IPS DF 4.7 (cell line): ENCODE data around the gene KCTD15.

Experiments
- DNase-seq: peaks from one replicate; pipeline ENCODE4 v3.0.0-alpha.2; 2013; ENCODE audit warnings: low spot score; ENCODE audit errors: extremely low read depth

KCTD15 gene

DNA sequence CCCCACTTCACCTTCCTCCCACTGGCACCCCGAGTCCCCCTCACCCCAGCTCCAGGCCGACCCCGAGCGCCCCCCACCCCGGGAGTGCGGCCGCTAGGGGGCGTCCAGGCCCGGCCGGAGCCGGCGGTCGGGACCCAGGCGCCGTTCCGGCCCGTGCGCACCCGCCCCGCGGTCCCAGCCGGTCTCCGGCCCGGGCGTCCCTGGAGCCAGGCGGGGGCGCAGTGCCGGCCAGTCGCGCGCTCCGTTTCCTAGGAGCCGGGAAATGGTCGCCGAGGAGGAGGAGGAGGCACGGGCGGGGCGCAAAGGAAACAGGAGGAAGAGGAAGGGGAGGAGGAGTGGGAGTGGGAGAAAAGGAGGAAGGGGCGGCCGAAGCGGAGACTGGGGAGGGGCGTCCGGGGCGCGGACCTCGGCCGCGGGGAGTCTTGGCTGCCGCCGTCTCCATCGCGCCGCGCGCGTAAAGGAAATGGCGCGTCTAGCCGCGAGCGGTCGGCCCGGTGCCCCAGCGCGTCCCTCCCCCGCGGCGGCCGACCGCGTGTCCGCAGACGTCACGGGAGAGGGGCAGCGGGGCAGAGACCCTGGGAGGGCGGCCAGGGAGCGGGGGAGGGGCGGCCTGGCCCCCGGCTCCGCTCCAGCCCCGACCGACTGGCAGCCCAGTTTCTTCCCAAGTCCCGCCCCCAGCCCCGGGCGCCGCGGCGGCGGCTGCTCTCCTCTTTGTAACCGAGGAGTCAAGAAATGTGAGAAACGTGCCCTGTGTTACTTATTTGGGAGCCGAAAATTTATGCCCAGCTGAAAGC is 1.1 kb upstream of the KCTD15 start:
- no peak for DNase-seq

DNA sequence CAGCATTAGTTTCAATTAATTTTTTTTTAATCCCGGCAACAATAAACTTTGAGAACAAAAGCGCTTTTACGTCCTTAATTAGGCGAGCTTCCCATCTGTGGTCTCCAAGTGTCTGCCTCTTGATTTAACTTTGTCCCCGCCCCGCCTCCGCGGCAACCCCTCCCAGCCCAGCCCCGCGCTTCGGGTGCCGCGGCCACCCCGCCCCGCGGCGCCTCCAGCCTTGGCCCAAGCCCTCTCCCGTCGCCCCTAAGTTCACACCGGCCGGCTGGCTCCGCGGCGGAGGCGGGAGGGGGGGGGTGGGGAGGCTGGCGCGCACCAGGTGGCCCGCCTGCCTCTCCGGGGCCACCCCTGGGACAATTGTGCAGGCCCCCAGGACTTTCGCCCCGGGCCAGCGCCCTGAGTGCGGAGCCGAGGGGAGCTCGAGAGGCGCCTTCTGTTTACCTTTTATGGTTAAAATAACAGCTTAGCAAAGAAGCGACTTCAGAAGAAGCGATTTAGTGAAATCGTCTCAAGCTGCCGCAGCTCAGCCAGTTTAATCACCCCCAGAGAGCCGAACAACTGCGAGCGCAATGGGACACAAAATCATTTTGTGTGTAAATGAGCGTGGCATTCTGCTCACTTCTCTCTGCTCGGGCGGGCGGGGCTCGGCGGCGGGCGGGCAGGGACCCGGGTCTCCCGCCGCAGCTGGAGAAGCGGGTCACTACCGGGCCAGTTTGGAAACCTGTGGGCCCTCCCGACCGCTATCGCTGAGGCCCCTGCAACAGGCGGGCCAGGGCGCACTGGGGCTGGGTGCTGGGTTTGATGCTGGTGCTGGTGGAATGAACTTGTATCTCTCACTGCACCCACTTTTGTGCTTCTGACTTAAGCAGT is 1.4 kb downstream of the KCTD15 start:
- no peak for DNase-seq

DNA sequence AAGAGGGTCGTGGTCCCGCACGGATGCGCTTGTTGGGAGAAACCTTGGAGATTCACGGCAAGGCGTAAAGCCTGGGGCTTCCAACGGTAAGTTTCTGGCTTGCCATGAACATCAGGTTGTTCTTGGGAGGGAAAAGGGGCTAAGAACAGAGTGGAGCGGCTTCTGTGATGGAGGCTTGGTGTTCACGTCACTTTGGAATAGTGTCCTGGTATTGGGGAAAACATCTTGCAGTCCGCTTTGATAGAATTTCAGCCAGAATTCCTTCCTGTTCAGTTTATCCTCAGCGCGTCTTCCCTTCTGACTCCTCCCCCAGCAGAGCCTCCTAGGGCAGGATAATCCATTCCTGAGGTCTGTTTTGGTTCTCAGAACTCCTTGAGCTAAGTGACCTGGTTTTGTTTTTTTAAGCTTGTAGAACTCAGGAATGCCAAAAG is 2.0 kb downstream of the KCTD15 start:
- no peak for DNase-seq

DNA sequence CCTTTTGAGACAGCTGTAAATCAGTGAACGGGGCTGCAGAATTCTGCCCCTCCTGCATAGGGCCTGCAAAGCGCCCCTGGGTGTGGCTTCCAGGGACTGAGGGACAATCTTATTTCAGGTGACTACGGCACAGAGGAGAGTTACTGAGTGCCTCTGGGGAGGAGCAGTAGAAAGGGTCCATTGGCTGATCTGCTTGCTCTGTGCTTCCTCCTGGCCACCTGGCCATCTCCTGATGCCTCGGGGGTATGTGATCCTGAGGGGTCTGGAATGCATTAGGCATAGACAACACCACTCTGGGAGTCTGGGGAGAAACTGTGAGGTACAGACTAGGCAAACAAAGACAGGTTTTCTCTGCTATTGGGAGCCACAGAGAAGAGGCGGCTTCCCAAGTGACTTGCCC is 2.8 kb downstream of the KCTD15 start:
- DNase-seq = no peak

DNA sequence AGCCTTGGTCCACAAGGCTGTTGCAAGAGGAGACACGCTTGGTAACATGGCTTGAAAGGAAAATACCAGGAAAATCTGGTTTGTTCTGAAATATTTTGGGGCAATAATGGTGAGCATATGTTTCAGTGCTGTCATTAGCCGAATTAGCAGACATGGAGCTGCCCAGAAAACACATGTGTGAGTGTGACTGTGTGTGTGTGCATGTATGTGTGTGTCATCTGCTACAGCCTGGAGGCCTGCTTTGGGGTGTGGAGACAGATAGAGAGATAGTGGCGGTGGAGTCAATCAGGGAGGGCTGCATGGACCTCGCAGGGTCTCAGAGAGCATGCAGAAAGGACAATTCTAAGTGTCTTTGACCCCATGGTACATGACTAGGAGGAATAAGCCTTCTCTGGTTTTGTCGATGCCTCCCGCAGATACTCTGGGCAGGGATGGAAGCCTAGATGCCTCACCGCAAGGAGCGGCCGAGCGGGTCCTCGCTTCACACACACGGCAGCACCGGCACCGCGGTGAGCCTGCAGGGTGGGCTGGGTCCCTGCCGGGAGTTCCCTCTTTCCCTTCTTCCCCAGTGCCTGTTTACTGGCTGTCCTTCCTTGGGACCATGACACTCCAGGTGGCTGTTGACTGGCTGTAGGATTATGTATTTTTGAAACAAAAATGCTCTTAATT is 3.5 kb downstream of the KCTD15 start:
- DNase-seq = no peak

DNA sequence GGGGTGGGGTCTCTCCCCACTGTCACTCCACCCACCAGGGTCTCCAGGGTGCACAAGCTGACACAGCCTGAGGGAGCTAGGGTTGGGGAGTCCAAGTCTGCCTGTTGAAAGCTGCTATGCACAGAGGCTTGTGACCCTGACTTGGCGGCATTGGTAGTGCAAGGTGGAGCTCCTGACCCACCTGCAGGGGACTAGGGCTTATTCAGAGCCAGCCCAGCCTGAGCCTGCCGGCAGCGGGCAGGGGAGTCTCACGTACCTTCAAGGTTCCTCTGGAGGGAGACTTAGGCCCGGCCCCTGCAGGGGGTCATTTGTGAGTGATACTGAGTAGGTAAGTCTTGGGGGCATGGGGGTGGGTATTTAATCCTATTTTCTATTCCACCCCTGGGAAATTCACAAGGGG is 4.7 kb downstream of the KCTD15 start:
- DNase-seq = no peak

DNA sequence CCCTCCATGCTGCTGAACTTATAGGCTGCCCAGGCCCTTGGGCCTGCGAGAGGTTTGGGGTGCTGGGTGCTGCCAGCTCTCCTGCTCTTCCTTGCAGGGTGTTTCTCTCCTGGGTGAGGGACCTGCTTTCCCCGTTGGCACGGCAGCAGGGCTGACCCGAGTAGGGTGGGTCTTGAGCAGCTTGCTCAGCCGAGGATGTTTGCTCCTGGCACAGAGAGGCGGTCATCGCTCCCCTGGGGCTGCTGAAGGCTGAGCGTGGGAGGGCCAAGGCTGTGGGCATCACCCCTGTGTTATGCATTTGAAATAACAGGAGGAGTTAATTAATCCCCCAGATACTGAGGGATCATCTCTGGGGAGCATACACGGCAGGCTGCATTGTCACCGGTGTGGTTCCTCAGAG is 5.3 kb downstream of the KCTD15 start:
- no peak for DNase-seq

DNA sequence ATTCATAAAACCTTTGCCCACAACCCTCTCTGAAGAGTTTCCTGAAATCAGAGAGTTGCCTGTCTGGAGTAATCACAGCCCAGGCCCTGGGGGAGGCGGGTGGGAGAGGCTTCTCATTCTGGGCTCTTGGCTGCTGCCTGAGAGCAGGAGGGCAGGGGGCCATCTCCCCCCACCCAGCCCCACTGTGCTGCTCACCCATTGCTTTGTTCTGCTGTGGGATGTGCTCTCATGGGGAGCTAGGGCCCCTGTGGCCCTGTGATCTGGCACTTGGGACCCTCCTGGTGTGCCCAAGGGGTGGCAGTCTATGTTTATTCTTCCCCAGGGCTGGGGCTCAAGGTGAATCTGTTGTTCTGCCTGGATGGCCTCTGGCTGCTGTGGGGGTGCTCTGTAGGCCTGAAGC is 6.1 kb downstream of the KCTD15 start:
- DNase-seq = no peak

DNA sequence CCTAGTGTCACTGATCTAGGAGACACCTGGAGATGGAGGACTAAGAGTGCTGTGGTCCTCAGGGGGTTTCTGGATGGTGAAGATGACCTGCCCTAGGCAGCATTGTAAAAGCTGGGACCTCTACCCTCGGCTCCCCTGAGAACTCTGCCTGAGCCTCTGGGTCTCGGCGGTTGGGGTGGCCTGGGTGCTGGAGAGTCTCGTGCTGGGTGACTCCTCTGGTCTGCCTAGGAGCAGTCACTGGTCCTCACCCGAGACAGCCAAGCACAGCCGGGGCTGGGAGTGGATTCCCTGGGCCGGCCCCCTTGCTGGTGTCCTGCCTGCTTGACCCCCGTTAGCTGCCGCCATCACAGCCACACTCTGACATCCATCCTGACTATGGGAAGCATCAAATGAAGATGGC is 6.7 kb downstream of the KCTD15 start:
- no peak for DNase-seq

DNA sequence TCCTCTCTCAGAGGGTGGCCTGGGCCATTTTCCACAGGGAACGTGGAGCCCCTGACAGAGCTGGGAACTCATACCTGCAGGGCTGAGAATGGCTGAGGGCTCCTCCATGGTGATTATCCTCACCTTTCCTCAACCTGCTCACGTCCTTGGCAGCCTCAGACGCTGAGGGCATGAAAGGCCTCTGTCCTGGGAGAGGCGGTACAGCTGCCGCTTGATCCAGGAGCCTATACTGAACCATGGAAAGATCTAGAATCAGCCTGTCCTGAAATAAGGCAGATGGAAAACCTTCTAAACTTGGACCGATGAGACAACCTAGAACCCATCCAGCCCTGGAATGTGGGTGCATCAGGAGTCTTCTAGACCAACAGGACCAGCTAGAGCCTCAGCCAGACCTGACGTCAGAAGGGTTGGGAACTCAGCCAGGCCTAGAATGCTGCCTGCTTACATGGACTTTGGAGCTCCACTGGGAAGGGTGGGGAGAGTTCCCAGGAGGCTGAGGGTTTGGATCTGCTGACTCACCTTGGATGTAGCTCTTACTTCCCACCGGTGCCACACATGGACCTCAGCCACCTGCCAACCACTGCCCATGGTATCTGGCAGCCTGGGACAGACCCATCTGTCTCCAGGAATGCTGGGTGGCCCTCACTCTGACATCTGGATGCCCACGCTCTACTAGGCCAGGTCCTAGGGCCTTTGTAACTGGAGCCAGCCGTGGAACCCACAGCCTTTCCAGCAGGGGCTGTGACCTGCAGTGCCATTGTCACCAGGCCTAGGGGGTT is 7.5 kb downstream of the KCTD15 start:
- no peak for DNase-seq

DNA sequence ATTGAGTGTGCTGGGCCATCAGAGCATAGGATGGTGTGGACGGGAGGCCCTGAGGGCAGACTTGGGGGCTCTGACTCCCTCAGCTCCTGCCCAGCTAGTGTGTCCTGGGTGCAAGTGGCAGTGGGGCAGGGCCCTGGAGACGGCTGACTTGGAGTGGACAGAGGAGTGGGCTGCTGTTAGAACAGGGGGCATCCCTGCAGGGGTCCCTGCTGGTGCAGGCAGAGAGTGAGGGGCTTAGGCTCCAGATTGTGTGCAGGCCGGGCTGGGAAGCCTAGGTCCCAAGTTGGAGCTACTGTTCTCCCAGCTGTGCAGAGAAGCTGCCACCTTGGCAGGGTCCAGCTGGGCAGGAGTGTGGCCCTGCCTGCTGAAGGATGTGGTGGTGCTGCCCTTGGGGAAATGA is 8.6 kb downstream of the KCTD15 start:
- DNase-seq = no peak

DNA sequence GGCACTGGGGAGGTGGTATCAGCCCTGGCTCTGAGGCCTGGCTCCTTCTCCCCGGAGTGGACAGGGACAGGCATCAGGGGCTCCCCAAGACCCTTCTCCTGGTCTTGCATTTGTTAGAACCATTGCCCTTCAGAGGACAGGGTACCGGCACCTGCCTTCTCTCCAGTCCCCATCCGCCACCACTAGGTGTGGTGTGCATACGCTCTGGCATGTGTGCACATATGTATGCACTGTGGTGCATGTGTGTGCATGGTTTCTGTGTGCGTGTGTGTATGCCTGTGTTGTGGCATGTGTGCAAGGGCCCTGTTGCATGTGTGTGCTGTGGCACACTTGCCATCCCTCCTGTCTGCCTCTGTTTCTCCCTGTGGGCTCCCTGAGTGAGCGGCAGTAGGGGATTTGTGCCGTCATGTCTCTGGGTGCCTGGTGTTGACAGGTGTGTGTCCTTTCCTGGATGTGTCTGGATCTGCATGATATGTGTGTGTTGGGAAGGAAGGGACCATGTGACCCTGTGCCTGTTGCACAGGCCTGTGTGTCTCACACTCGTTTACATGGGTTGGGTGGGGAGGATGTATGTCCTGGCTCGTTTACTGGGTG is 9.3 kb downstream of the KCTD15 start:
- no peak for DNase-seq

DNA sequence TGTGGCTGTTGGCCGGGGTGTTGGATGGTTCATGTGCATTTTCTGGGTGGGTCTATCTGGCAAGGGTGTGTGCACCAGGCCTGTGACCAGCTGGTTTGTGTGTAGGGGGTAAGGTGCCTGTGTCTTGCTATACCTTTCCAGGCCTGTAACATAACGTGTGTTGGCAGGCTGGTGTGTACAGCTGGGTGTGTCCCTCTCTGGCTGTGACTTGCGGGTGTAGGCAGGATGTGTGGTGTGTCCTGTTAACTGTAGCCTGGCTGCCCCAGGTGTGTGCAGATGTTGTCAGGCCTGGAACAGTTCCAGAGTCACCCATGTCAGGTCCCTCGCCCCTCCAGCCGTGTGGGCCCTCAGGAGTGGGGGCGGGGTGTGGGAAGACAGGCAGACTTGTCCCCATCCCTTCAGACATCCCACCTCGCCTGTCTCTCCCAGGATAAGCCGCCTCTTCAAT is 9.8 kb downstream of the KCTD15 start:
- no peak for DNase-seq

DNA sequence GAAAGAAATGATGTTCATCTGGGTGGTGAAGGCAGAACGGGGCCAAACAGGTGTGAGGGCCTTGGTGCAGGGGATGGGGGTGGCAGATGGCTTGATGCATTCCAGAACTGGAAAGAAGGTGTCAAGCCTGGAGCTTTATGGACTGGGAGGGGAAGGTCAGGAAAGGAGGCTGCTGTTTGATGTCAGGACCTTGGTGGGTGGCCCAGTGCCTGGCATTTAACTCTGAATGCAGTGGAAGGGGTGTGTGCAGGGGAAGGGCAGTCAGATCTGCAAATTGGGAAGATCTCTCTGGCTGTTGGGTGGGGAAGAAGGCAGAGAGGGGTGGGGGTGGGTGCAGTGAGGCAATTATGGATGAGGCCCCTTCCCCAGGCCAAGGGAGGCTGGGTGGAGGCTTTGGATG is 11.7 kb downstream of the KCTD15 start:
- DNase-seq = no peak

DNA sequence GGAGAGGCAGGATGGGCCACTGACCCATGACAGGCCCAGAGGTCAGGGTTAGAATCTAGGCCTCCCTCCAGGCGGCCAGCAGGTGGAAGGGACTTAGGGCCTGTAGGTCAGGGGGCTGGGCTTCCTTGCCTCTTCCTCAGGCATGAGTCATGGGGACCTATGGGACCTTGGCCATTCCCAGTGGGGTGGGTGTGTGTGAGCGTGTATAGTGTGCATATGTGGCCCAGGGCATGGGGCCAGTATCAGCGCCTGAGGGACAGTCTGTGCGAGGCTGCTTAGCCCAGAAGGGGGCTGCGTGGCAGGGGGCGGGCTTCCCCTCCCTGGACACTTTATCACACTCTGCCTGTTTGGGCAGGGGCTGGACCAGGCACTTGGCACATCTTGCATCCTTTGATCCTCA is 13.3 kb downstream of the KCTD15 start:
- no peak for DNase-seq

DNA sequence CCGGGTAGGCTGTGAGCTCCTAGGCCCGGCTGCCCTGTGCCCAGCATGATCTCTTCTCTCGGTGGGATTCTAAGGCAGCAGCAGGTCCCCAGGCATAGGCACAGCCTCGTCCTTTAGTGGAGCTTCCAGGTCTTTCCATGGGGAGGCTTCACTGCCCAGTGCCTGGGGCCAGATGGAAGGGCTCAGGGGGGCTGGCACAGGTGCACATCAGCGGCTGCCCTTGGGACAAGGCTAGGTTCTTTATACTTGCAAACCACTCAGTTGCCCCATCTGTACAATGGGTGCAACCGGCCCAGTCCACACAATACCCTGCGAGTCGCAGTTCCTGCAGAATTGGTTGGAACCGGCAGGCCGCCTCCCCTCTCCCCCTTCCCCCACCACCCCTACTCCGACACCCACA is 14.2 kb downstream of the KCTD15 start:
- no peak for DNase-seq

DNA sequence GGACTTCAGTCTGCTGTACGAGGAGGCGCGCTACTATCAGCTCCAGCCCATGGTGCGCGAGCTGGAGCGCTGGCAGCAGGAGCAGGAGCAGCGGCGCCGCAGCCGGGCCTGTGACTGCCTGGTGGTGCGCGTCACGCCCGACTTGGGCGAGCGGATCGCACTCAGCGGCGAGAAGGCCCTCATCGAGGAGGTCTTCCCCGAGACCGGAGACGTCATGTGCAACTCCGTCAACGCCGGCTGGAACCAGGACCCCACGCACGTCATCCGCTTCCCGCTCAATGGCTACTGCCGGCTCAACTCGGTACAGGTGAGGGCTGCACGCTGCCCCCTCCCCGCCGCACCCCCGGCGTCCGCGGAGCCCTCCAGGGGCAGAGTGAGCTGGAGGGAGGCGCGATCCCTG is 14.6 kb downstream of the KCTD15 start:
- DNase-seq = no peak

DNA sequence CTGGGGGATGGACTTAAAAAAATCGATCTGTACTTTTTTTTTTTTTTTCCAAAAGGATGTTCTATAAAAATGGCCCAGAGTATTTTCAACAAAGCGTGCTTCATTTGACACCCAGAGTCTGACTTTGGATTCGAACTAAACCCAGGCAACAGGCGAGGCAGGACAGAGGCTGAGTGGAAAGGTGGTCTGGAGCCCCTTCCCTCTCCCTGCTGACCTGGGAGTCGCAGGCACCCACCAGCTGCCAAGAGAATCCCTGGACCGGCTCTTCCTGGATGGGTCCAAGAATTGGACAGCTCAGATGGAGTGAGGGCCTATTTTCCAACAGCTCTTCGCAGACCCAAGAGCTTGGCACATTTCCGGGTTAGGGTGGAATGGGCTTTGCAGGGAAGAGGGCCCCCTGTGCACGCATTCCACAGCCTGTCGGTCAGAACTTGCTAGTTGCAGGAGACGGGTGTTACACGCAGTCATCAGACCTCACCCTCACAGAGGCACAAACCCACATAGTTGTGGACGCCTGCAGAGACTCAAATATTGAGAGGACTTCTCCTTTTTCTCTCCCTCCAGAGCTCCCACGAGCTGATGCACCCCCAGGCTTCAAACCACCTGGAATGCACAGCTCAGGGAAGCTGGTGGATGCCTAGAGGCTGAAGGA is 15.2 kb downstream of the KCTD15 start:
- no peak for DNase-seq

DNA sequence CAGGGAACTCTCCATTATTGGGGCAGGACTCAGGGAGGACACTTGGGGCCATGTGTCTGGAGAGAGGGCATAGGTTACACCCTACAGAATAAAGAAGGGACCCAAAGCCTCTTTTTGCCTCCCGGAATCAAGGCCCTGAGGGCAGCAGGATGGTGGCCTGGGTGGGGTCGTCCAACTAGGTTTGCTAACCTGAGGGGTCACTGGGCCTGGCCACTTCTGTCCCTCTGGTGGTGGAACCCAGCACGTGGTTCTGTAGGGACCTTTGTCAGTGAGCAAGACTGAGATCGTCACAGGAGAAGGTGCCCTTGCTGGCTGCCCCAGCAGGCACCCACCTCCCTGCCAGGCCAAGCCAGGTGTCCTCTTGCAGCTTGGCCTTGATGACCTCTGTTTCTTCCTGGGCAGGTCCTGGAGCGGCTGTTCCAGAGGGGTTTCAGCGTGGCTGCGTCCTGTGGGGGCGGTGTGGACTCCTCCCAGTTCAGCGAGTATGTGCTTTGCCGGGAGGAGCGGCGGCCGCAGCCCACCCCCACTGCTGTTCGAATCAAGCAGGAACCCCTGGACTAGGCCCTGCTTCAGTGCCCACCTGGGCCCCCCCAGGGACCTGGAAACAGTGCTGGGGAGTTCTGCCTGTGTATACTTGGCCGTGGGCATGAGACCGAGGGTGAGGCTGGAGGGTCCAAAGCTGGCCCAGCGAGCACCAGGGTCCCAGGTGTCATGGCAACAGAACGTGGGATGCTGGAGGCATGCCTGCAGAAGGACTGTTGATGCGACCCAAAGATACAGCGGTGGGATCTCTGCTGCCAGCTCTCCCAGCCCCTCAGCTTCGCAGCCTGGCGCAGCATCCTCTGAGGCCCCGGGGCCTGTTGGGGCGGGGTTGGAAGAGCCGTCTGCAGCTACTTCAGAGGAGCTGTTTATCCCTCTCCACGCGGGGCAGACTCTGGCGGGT is 16.0 kb downstream of the KCTD15 start:
- DNase-seq = no peak
